ENCODE measurements around the gene NOSTRIN. TPM values are rescaled to one million over a fixed set of nuclear protein-coding genes. Genes with fewer than 3 reads are reported as not detected.

The NOSTRIN gene
- total RNA-seq, 1 experiment from 2014 or later: 3.1 TPM

- Histone ChIP-seq H3K4me2 (ENCODE audit: low read length) (no peak overlapping the region), H3K9me2 (ENCODE audit: insufficient read depth) (no peaks in the 10 kb centered on the region), H3K4me3 (replicated peaks in 1 of 2; ENCODE audit: low read depth in 1 of 2, low read length in 2 of 2) (no peak overlapping the region), H3K9me3 (ENCODE audit: control insufficient read depth in 1 of 2, insufficient read depth in 1 of 2, low read depth in 1 of 2, low read length in 2 of 2) (no peaks in the 10 kb centered on the region), H3K79me2 (ENCODE audit: insufficient read depth, low read length) (no peaks in the 10 kb centered on the region), H3K27me3 (ENCODE audit: insufficient read depth, low read length) (no peaks in the 10 kb centered on the region), H3K4me1 (ENCODE audit: control insufficient read depth in 1 of 2, insufficient read depth in 2 of 2, low read length in 2 of 2) (peaks cover 0 to 5% of the 10 kb centered on the region in 2 experiments; a peak in 1 of 4 replicates), H3K36me3 (ENCODE audit: control insufficient read depth in 1 of 2, insufficient read depth in 2 of 2, low read length in 2 of 2) (no peaks in the 10 kb centered on the region), H3K9ac (ENCODE audit: low read length) (no peak overlapping the region), H3K27ac (ENCODE audit: low read depth, low read length) (no peak overlapping the region), H4K20me1 (ENCODE audit: insufficient read depth) (no peaks in the 10 kb centered on the region), H2AFZ (ENCODE audit: low read depth, low read length, poor library complexity, severe bottlenecking) (no peak overlapping the region)
- ATAC-seq (no peak), DNase-seq (ENCODE audit: low read depth, low spot score) (no peak)
- TF ChIP-seq ZFX (IDR thresholded peaks at IDR 0.05) (no peak), EZH2phosphoT487 (IDR thresholded peaks at IDR 0.05; ENCODE audit: borderline replicate concordance) (no peak), ZBTB33 (IDR thresholded peaks at IDR 0.05; ENCODE audit: extremely low read depth, insufficient replicate concordance, low read length) (no peak), JUND (IDR thresholded peaks at IDR 0.05) (no peak), CBX3 (IDR thresholded peaks at IDR 0.05; ENCODE audit: low read depth) (no peak), FOSL1 (IDR thresholded peaks at IDR 0.05; ENCODE audit: low read depth) (no peak)
- TF ChIP-seq, protein P1, sequence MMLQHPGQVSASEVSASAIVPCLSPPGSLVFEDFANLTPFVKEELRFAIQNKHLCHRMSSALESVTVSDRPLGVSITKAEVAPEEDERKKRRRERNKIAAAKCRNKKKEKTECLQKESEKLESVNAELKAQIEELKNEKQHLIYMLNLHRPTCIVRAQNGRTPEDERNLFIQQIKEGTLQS (IDR thresholded peaks at IDR 0.05): no peak
- ChIA-PET POLR2A (no interaction called here), RAD21 (ENCODE audit: low non-redundant PET in 1 of 2, low total read pairs in 2 of 2, uncharacterized antibody in 2 of 2, unreplicated experiment in 2 of 2) (no interaction called here), CTCF (no interaction called here)
- BruUV-seq (replicated peaks): no TSS peak
- intact Hi-C loops (cut with micrococcal nuclease): no loop called here
Observed at GRCh38 chr2:168819050-168819715, 16.7 kb downstream of the NOSTRIN start.

Measured in HCT116 (cell line).